Uterus (tissue), 2 donors: ENCODE measurements around the gene SLC8A1.

Source experiments
- POLR2A ChIP-seq, 2 donors: fragments of 450-650 bp; IDR thresholded peaks; one replicate each; pipeline ENCODE4 v1.6.1; 2016; ENCODE audit warnings: antibody characterized with exemption in 2 of 2, mild to moderate bottlenecking in 1 of 2, moderate library complexity in 1 of 2
- TF ChIP-seq, protein P1 (sequence below), 4 experiments: fragments of 200-600 bp in 2 of 4; fragments of 450-650 bp in 2 of 4; sonication (generic) in 2 of 4; IDR thresholded peaks; one replicate each; pipeline ENCODE4 v1.5.1; 2016 to 2019; ENCODE audit warnings: antibody characterized with exemption in 4 of 4, mild to moderate bottlenecking in 2 of 4, moderate library complexity in 1 of 4

DNA sequence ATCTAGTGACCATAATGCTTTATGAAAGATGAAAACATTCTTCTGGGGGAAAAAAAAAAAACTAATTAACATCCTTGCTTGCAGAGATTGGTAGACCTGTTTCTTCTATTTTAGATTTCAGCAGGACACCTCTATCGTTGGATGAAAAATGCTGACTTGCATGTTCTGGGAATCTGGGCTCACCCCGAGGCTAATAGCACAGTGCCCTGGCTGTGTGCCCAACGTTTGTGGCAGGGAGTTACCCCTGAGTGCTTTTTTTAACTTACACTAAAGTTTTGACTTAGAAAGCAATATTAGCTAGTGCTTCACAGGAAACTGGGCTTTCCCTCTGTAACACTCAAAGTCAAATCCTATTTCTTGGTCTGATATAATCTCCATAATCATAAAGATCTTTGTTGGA, 233.2 kb downstream of the SLC8A1 start:
- TF ChIP-seq, protein P1, sequence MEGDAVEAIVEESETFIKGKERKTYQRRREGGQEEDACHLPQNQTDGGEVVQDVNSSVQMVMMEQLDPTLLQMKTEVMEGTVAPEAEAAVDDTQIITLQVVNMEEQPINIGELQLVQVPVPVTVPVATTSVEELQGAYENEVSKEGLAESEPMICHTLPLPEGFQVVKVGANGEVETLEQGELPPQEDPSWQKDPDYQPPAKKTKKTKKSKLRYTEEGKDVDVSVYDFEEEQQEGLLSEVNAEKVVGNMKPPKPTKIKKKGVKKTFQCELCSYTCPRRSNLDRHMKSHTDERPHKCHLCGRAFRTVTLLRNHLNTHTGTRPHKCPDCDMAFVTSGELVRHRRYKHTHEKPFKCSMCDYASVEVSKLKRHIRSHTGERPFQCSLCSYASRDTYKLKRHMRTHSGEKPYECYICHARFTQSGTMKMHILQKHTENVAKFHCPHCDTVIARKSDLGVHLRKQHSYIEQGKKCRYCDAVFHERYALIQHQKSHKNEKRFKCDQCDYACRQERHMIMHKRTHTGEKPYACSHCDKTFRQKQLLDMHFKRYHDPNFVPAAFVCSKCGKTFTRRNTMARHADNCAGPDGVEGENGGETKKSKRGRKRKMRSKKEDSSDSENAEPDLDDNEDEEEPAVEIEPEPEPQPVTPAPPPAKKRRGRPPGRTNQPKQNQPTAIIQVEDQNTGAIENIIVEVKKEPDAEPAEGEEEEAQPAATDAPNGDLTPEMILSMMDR (IDR thresholded peaks at IDR 0.05): no peak
- no peak for TF ChIP-seq POLR2A (IDR thresholded peaks at IDR 0.05)
